COLO668 (cell line): Measurements from ENCODE around the gene D2HGDH.
"Not testable (repeated sequence)": the region's sequence is repeated elsewhere in the genome, so short reads cannot be mapped to it uniquely, and the experiment has no call there.

Experiments
- DNase-seq: peaks from one replicate; lab custom pipeline; 2025; ENCODE audit not compliant: unreplicated experiment; lab: John Stamatoyannopoulos, UW

D2HGDH gene

DNA sequence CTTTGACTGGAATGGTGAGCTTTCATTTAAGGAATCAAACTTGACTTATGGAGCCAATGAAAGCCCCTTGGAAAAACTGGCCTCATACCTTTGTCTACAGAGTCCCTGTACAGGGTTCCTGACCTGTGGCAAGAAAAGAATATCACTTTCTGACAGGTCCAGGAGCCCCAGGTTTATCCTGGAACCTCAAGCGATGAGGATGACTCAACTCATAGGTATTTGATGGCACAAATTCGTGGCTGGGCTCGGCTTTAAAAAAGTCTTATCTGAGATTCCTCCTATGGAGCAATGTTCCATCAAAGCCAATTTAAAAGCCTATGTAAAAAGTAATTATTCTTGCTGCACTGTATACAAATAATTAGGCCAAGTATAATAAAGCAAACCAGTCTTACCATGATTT is 57.0 kb downstream of the D2HGDH start:
- not testable (repeated sequence) for DNase-seq

DNA sequence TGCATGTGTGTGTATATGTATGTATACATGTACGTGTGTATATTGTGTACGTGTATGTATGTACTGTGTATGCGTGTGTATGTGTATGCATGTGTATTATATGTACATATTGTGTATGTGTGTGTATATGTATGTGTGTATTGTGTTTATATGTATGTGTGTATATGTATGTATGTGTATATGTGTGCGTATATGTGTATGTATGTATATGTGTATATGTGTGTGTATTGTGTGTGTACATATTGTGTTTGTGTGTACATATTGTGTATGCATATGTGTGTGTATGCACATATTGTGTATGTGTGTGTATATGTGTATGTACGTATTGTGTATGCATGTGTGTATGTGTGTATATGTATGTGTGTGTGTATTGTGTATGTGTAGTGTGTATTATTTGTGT is 59.0 kb downstream of the D2HGDH start:
- DNase-seq, result no peak

DNA sequence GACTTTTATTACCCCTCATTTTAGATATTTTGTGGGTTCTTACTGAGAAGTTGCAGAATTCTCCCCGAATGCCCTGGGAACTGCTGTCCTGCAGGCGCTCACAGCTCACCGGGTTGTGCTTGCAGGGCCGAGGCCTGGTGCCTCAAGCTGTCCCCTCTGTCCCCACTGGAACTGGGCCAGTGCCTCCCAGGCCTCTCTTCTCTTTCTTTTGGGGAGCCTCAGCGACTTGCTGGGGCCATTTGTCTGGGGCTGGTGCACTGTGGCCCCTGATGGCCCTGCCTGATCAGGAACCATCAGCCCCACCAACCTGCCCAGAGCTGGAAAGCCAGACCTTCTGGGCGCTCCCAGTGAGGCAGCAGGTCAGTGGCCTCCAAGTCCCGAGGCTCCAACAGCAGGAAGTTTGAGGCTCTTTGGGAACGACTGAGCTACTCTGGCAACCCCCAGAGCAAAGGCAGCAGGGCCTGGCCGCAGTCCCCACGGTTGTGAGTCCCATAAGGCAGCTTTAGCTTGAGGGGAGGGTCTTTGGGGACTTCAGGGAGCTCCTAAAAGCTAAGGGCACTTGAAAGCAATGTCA is 59.9 kb downstream of the D2HGDH start:
- DNase-seq, result no peak

DNA sequence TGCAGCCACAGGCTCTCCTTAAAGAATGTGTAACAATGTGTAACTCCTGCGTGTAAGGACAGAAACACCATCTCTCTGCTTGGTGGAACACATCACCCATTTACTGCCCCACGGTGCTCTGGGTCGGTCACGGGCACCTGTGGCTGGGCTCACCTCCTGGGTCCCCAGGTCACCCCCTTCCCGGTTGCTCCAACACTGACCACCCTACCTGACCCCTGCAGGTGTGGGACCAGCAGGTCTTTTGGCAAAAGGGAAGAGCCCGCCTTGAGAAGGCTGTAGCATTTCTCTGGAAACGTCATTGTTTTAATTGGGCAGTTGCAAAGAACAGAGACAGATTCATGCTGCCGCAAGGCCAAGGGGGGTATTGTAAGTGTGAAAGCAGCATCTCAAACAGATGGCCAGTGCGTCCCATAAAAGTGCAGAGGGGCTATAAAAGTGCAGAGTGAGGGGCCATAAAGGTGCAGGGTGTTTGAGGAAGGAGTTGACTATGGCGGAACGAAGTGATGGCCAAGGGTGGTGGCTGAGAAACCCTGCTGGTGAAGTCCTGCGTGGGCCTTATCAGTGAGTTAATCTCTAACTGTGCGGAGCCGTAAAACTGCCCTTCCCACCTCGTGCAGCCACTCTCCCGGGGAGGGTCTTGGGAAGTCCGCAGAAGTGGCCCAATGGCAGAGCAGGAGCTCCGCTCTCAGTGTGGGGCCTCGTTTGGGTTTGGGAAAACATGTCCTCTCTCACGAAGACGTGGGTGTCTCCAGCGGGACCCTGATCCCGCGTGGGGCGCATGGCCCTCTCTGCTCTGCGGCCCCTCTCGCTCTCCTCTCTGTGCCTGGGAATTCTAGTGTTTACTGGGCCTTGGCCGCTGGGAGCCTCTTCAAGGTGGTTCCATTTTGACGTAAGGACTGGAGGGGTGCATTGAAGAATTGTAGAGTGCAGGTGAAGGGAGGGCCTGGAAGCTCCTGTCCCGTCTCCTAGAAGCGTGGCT is 60.9 kb downstream of the D2HGDH start:
- no peak for DNase-seq

DNA sequence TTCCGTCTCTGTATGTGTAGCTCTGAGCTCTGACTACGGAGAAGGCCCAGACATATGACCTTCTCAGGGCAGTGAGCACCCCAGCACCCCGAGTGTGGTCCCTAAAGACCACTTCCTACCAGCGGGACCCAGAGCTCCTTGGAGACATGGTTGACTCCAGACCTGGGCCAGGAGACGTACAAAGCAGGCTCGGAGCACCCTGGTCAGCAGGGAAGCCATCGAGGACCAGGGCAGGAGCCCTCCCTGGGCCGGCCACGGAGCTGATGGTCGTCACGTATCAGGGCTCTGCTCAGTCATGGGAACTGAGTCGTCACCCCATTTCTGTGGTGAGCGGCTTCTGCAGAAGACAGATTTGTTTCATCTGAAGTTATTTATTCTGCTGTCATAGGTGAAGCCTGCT is 61.8 kb downstream of the D2HGDH start:
- no peak for DNase-seq

DNA sequence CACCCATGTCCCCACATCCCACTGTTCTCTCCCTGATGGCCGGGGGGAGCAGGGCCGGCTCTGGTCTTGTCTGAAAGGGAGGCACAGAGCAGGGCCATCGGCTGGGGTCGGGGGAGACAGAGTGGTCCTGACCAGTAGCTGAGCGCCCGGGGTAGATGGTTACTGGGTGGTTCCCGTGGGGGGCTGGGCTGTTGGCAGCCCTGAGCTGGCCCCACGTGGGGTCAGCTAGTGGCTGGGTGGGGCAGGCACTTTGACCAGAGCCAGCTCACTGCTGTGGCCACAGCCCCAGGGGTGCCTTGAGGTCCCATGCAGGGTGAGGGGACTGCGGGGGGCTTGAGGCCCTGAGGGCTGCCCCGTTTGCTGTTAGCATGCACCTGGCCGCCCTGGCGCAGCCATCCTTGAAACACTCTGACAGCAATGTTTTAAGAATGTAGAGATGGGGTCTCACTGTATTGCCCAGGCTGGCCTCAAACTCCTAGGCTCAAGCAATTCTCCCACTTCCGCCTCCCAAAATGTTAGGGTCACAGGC is 62.2 kb downstream of the D2HGDH start:
- DNase-seq, result no peak

DNA sequence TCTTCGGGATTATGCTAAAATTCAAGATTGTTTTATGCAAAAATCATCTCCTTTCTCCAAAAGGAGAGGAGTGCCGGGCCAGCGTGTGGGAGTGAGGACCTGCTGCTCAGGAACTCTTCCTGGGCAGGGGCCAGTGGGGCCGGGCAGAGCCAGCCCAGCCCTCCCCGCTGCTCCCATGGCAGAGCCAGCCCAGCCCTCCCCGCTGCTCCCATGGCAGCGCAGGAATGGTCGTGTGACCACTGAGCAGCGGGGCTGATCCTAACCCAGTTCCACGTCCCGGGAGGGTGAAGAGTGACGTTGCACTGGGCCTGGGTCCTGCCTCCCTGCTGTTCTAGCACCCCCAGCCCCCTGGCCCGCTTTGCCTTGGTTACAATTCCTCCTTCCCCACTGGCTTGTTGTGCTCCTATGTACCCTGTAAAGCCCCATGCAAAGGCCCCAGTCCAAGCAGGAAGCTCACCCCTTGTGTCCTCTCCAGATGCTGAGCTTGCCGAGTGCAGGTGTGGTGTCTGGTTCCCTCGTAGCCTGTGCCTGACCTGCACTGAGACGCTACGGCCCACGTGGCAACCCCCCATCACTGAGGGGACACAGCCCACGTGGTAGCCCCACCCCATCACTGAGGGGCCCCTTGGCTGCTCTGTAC is 63.1 kb downstream of the D2HGDH start:
- no peak for DNase-seq

DNA sequence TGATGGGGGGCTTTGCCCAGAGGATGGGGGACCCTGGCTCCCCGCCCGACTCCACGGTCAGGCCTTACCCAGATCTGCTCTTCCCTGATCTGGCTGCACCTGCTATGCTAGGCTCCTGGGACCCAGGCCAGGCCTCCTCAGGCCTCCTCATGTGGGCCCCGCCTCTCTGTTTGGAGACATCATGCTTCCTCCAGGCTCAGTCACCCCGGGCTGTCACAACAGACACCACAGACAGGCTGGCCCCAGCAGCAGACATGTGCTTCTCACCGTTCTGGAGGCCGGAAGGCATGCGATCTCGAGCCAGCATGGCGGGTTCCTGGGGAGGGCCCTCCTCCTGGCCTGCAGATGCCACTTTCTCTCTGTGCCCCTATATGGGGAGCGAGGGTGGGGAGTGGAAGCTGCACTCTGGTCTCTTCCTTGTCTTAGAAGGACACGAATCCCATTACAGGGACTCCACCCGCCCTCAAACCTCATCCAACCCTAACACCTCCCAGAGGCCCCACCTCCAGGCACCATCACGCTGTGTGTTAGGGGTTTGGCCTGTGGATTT is 63.7 kb downstream of the D2HGDH start:
- DNase-seq, result no peak

DNA sequence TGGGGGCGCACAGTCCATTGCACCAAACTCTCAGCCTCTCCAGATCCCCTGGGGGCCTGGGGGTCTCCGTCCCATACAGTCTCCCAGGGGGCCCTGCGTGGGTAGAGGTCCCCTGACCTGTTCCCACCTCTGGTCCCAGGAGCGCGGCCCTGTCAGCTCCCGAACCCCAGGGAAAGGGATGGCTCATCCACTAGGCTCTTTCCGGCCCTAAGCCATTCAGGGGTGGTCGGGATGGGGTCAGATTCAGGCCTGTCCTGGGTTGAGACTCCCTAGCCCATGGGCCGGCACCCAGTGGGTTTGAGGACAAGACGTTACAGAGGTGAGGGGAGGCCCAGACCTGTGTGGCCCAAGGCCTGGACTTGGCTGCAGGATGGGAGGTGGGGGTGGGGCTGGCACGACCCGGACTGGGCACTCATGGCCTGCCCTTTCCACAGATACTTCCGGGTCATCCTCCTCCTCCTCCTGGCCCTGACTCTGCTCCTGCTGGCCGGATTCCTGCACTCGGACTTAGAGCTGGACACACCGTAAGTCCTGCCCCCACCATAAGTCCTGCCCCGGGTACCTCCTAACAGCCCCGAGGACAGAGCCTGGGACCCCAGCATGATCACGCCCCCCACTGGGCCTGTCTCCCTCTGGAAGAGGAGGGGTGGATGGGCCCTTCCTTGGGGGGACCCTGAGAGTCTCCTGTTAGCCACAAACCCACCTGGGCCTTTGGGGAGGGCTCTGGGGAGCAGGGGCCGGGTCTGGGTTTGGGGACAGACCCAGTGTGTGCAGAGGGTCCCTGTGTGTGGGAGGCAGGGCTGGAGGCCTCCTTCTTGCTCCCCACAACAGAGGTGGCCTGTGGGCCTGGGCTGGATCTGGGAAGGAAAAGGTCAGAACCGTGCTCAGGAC is 64.4 kb downstream of the D2HGDH start:
- no peak for DNase-seq

DNA sequence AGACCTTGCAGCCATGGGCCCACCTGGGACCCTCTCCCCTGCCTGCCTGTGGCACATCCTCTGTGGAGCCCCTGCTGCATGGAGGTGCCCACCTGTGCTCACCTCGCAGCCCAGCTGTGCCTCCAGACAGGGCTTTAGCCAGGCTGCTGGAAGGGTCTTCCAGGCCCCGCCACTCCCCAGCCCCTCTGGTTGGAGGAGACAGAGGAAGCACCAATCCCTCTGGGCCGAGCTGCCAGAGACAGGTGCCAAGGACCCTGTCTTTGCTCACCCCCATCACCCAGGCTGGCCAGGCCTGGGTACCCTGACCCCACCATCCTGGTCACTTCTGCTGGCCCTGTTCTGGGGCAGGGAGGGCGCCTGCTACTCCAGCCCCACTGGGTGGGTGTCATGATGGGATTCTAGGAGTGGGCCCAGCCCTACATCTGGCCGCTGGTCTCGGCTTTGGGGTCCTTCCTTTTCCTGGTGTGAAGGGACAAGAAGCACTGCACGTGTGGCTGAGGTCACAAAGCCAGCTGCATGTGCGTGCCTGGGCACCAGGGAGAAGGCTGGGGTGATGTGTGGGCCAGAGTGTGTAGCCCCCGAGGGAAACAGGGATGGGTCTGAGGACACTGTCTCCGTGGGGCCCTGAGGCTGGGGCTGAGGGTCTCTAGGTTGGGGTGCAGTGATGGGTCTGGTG is 65.2 kb downstream of the D2HGDH start:
- DNase-seq, result no peak

DNA sequence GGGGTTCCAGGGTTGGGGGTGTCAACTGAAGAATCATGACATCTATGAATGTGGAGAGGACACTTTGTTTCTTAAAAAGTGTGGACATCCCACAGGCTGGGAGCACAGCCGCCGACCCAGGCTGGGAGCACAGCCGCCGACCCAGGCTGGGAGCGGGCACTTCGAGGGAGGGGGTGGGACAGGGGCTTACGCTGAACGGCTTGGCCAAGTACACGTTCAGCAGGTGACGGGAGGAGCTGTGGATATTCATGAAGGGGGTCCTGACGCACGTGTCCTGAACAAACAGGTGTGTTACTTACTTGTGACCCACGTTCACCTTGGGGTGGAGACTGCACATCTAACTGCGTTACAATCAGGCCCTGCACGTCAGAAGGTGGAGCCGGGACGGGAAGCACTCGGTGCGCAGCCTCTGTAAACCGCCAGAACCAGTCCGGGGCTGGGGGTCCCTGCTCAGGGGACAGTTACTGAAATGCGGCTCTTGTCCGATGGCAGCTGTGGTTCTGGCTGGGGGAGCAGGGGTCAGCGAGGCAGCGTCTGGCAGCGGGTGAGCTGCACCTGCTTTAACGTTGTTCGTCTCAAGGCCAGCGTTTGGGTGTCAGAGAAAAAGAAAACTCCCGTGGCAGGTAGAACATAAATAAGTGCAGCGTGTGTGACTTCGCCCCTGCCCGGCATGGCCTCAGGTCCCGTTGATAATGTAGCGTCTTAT is 65.9 kb downstream of the D2HGDH start:
- not testable (repeated sequence) for DNase-seq

DNA sequence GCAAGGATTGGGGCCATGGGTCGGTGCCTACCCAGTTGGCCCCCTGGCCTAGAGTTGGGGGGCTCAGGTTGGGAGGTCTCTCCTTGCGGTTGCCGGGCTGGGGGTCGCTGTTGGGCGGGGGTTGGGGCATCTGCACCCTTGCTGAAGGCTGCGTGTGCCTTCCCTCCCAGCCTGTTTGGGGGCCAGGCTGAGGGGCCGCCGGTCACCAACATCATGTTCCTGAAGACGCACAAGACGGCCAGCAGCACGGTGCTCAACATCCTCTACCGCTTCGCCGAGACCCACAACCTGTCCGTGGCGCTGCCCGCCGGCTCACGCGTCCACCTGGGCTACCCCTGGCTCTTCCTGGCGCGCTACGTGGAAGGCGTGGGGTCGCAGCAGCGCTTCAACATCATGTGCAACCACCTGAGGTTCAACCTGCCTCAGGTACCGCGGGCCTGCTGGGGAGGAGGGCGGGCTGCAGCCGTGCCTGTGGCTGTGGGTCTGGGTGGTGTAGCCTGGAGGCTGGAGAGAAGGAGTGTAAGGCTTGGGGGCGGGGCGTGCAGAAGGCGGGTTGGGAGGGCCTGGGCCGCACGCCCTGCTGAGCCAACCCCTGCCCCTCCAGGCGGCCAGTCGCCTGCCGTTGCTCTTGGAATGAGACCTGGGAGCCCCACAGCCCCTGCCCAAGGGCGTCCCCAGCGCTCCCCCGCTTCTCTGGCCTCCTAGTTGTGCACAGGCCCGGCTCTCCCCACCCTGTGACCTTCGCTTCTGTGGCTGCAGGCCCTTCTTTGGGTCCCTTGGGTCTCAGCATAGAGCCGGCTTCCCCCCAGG is 67.4 kb downstream of the D2HGDH start:
- DNase-seq, result no peak

DNA sequence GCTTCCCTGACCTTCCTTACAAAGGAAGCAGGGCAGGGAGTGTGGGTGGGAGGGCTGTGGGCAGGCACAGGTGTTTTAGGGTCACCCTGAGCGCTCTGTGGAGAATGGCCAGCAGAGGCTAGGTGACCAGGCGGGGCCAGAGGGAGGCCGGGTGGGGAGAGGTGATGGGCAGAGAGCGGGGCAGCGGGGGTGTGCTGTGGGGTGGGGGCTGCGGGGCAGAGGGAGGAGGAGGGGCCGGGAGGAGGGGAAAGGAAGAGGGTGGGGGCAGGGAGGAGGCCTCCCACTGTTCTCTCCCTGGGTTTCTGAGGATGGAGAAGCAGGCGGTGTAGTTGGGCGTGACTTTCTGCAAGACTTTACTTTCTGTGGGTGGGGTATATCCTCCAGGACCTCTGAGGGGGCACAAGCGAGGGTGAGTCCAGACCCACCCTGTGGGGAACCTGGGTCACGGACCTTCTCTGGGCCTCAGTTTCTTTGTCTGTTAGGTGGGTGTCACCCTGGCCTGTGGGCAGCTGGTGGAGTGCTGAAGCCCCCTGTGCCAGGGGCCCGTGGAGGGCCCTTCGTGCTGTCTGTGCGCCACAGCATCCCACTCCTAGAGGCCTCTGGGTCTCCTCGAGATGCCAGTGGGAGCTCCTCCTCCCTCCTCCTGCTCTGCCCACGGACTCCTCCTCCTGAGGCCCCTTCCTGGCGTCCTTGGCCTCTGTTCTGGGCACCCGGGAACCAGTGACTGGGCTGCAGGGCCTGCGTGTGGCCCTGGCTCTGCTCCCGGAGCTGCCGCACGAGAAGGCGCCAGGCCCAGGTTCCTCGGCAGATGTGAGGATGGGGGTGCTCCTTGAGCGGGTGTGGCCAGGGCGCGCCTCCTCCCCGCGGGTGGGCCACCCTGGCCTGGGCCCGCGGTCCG is 68.2 kb downstream of the D2HGDH start:
- DNase-seq, result no peak

DNA sequence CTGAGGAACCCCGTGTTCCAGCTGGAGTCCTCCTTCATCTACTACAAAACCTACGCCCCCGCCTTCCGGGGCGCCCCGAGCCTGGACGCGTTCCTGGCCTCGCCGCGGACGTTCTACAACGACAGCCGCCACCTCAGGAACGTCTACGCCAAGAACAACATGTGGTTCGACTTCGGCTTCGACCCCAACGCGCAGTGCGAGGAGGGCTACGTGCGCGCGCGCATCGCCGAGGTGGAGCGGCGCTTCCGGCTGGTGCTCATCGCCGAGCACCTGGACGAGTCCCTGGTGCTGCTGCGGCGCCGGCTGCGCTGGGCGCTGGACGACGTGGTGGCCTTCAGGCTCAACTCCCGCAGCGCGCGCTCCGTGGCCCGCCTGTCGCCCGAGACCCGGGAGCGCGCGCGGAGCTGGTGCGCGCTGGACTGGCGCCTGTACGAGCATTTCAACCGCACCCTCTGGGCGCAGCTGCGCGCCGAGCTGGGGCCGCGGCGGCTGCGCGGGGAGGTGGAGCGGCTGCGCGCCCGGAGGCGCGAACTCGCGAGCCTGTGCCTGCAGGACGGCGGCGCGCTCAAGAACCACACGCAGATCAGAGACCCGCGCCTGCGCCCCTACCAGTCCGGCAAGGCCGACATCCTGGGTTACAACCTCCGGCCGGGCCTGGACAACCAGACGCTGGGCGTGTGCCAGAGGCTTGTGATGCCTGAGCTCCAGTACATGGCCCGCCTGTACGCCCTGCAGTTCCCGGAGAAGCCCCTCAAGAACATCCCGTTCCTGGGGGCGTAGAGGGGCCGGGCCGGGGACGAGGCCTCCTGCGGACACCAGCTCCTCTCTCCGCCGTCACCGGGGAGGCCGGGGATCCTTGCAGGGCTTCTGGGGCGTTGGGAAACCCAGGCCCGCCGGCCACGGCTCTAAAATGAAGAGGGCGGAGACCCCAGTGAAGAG is 69.2 kb downstream of the D2HGDH start:
- peak; percentile 72 for DNase-seq

DNA sequence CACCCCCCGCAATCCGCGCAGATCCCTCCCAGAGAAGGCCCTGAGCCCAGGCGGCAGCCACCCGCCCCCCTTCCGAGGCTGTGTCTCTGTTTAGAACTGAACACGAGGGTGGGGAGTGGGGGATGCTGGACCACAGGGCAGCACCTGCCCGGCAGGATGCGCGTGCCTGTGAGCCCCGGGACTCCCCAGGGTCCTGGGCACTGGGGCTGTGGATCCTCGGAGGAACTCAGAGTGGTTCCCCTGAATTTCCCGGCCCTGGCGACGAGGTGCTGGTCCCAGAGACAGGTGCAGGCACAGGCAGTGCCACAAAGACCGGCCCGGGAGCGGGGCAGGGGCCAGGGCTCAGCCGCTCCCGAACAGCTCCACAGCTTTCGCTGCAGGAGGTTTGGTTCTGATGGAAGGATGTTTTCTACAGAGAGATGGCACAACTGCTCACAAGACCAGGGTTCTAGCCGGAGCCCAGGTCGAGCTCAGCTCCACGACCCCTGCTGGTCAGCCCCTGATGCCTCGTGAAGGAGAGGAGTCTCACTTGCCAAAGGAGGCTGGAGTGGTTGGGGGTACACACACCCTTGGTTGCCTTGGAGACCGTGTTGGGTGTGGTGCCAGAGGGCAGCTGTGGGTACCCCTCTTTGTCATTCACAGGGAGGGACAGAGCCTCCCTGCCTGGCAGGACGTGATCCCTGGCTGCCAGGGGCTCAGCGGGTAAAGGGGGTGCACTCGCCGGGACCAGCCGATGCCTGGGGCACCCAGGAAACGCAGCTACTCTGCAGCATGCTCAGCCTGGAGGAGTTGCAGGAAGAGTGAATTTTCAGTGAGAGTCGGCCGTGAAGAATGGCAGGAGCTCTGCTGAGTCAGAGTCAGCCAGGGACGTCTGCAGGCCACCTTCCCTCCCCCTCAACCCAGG is 70.1 kb downstream of the D2HGDH start:
- DNase-seq, result no peak
